Activated gamma-delta T cell treated with Interleukin-2 at 50 U/mL for 16 hours (primary cell): Measurements from ENCODE around the gene TAS1R3.
"Not testable (repeated sequence)": the region's sequence is repeated elsewhere in the genome, so short reads cannot be mapped to it uniquely, and the experiment has no call there.

Experiments
- DNase-seq: peaks from one replicate; pipeline ENCODE4 v3.0.0-alpha.2; 2020

Gene TAS1R3

GRCh38 chr1:1309251-1310108, 21.6 kb upstream of the TAS1R3 start:
- no peak for DNase-seq

GRCh38 chr1:1310109-1310385, 21.0 kb upstream of the TAS1R3 start:
- DNase-seq, result no peak

GRCh38 chr1:1310476-1311053, 20.5 kb upstream of the TAS1R3 start:
- DNase-seq, result no peak

- no peak for DNase-seq
Observed at GRCh38 chr1:1311107-1312104, 19.7 kb upstream of the TAS1R3 start.

GRCh38 chr1:1312450-1313314, 18.4 kb upstream of the TAS1R3 start:
- DNase-seq, result no peak

- no peak for DNase-seq
Observed at GRCh38 chr1:1313500-1314236, 17.4 kb upstream of the TAS1R3 start.

- DNase-seq, result no peak
Observed at GRCh38 chr1:1314237-1314586, 16.9 kb upstream of the TAS1R3 start.

- DNase-seq, result no peak
Observed at GRCh38 chr1:1314678-1315335, 16.3 kb upstream of the TAS1R3 start.

GRCh38 chr1:1315435-1315954, 15.6 kb upstream of the TAS1R3 start:
- no peak for DNase-seq

GRCh38 chr1:1316199-1316598, 14.9 kb upstream of the TAS1R3 start:
- DNase-seq, result not testable (repeated sequence)

- DNase-seq, result no peak
Observed at GRCh38 chr1:1317420-1317819, 13.7 kb upstream of the TAS1R3 start.

- DNase-seq, result no peak
Observed at GRCh38 chr1:1318131-1318652, 12.9 kb upstream of the TAS1R3 start.

GRCh38 chr1:1318777-1319645, 12.1 kb upstream of the TAS1R3 start:
- no peak for DNase-seq

GRCh38 chr1:1319646-1319941, 11.5 kb upstream of the TAS1R3 start:
- DNase-seq, result no peak

- no peak for DNase-seq
Observed at GRCh38 chr1:1320666-1321448, 10.2 kb upstream of the TAS1R3 start.

GRCh38 chr1:1321477-1321876, 9.6 kb upstream of the TAS1R3 start:
- no peak for DNase-seq

GRCh38 chr1:1322418-1322817, 8.7 kb upstream of the TAS1R3 start:
- DNase-seq, result no peak

- no peak for DNase-seq
Observed at GRCh38 chr1:1322952-1323351, 8.1 kb upstream of the TAS1R3 start.

GRCh38 chr1:1324084-1324523, 7.0 kb upstream of the TAS1R3 start:
- DNase-seq, result no peak
